GM19351 (cell line): ENCODE measurements around the gene PKP2.
"Not testable (repeated sequence)": the region's sequence is repeated elsewhere in the genome, so short reads cannot be mapped to it uniquely, and the experiment has no call there.

ENCODE experiments used
- ATAC-seq: cut with Tn5 transposase; IDR thresholded peaks from one replicate; pipeline ENCODE4 v1.9.1; 2021; ENCODE audit warnings: mild to moderate bottlenecking, moderate library complexity; ENCODE audit not compliant: unreplicated experiment

Gene PKP2

DNA sequence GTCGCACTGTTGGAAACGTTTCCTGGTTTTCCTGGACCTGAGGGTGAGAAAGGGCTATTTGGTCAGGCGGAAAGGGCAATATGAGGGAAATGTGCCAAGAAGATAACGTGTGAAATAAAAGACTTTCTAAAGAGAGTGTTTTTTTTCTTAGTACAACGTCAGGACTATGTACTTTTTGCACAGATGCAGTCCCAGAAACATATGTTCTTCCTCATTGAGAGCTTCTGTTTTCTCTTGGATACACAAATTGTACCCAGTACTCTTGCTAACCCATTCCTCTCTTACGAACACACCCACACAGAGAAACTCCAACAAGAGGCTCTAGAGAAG, 669 bp upstream of the PKP2 start:
- no peak for ATAC-seq

DNA sequence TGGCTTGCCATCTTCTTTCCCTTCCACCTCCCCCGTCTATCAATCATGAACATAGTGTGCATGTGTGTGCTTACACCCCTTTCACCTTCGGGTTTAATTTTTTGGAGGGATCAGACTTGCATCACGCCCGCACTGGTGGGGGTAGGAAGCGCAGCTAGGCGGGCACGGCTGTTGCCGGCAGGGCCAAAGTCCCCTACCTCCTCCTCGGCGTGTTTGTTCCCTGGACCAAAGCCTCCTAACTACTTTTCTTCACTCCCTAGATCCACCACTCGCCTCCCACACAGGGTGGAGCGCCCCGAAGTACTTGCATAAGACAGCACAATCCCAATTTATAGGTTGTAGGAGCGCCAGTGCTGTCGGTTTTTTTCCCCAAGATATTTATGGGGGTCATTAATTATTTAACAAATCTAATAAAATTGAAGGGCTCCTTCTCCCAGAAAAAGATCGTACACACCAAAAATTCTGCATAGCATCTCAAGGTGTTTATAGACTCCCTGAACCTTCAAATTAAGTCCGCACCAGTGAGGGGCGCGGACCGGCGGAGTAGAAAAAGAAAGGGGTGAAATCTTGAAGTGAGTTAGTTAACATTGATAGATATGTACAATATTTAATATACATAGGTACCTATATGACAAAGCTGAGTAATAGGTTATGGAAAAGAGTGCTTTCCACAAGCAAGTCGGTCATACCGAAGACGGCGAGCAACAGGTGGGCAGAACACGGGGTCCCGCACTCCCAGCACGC, 717 bp downstream of the PKP2 start:
- peak; percentile 10 for ATAC-seq

DNA sequence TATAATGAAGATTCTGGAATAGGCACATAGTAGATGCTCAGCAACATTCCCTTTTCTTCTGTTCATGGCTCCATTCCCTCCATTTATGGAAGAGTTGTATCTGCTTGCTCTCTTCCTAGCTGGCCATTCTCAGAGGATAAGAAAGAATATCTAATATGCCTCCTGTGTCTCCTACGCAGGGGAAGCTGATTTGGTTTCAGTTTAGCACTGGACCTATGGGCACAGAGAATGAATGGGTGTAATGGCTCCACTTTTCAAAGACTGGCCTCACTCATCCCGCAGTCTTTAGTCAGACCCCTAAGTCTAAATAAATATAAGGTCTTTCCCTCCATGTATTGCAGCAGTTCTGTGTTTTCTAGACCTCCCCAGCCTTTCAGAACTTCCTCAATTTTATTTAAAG, 2.0 kb downstream of the PKP2 start:
- no peak for ATAC-seq

DNA sequence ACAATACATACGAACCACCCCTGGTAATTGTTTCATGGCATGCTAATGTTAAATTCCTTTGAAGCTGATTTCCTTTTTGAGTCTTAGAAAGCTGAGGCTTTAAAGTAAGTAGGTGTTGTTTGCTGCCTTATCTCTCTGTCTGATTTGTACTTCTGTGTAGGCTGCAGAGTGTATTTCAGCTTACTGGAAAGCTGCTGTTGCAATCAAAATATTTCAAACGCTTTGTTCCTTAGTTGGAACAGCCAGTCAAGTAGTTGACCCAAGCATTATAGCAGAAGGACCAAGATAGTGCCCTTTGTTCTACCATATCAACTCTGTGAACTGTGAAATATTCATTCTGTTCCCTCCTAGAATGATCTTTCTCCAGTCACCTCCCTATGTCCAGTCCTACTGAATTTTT, 3.1 kb downstream of the PKP2 start:
- no peak for ATAC-seq

DNA sequence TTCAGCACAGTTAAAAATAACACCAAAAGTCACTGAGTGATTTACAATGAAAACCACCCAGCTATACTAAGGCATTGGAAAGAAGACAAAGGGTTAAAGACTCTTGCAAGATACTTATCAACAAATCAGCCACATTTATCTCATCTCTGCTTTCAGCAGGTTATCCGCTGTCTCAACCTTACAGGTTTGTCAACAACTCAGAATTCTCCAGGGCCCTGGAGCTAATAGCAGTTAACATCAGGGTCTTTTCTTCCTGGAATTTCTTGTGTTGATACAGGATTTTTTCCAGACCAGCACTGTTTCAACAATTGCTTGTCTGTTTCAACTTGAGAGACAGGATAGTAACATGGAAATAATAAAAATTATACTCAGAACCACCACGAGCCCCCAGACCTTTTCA, 3.5 kb downstream of the PKP2 start:
- ATAC-seq, result no peak

DNA sequence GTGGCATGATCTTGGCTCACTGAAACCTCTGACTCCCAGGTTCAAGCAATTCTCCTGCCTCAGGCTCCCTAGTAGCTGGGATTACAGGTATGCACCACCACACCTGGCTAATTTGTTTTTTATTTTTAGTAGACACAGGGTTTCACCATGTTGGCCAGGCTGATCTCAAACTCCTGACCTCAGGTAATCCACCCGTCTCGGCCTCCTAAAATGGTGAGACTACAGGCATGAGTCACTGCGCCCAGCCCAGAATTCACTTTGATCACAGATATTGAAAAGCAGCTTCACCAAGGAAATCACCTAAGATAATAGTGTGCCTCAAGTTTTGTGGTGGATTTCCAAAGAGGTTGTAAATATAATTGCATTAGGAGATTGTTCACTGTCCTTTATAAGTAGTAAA, 4.2 kb downstream of the PKP2 start:
- not testable (repeated sequence) for ATAC-seq

DNA sequence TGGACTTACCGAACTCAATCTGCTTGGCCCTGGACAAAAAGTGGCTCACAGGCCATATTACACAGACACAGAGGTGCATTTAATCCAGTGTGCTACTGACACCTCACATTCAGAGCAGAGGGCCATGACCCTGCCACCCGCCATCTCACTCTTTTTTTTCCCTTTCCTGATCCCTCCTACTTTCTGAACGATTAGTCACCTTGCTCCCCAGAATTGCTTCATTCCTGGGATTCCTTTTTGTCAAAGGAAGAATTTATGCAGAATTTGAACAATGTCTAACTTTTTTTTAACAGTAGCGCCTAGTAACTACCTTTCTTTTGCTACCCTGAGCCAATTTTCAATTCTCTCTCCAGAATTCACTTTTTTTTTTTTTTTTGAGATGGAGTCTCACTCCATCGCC, 4.6 kb downstream of the PKP2 start:
- no peak for ATAC-seq

DNA sequence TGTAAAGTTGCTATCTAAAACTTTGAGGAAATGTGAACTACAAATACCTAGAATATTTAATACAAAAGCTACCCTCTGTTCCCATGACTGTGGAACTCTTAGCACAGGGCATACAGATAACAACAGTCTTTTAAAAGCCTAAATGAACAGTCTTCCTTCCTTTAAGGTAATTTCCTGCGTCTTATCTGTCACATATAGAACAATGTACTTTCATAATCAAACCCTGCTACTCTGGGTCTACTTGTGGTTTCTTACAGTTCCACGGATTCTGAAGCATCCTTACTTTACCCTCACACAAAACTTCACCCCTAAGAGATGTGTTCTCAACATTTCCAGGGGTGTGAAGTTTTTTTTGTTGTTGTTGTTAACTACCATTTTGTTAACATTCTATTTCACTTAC, 5.1 kb downstream of the PKP2 start:
- no peak for ATAC-seq

DNA sequence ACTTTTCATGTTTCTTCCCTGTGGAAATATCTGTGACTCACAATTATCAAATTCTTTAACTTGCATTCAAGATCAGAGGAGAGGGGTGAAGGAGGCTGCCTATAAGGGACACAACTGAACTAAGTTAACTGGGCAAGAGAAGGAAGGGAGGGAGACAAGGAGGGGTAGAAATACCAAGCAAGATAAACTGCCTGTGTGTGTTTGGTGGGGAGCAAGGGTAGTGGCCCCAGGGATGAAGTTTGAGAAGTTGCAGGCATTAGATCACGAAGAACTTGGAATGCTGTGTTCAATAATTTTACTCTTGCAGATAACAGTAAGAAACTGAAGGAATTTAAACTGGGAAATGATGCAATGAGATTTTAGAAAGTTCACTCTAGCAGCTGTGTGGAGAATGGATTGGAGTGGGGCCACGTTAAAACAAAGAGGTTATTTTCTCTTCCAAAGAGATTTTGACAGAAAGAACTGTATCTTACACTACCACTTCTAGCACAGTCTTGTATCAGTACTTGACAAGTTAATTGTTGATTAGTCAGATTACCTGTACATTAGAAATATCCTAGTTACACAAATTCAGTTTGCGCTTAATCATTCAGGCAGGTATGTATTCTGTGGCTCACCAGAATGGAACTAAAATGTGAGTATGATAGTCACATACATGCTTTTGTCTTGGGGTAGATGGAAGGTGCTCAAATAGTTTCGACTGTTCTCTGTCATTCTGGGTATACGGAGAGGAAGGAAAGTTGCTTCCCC, 7.4 kb downstream of the PKP2 start:
- ATAC-seq, result no peak

DNA sequence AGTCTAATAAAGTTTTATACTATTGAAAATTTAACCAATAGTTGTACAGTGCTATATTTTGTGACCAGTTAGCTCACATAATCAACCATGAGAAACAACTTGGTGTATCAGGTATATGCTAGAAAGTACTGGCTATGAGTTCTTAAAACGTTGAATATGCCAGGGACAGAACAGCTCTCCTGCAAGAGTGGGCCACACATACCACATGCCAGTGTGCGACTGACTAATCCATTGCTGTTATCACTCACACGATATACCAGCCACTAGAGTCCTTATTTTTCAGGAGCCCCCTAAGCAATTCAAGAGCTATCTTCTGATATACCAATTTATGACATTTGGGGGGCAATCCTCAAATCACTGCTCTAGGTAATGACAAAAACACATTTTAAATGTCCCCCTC, 9.5 kb downstream of the PKP2 start:
- ATAC-seq, result no peak

DNA sequence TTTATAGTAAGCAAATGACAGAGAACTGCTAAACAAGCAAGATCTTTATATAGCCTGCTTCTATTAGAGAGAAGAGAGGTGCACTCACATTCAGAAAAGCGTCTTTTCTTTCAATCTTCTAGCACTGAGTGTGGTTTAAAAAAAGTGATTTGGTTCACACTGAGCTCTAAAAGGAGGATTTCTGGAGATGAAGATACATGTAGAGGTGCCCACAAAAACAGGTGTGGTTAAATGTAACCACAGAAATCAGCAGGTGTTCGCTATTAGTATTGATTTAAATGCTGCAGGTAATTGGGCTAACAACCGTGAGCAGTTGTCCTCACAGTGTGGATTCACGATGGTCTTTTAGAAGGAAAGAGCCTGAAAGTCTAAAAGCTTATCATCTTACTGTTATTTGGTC, 10.7 kb downstream of the PKP2 start:
- ATAC-seq, result no peak

DNA sequence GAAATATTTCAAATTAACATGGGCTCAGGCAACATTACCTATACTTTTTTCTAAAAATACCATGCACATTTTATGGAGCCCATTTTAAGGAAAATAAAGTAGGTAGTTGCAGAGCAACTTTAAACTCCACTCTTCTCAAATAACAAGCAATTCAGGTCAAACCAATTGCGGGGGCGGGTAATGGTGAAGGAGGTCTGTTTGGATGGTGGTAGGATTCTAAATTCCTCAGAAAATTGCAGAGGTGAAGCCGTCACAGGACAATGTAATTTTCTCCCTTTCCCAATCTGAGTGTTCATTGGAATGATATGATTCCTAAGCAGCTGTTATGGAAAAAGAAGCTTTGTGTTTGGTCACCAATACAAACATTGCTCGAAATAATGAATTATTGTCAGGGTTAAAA, 11.6 kb downstream of the PKP2 start:
- ATAC-seq, result no peak

DNA sequence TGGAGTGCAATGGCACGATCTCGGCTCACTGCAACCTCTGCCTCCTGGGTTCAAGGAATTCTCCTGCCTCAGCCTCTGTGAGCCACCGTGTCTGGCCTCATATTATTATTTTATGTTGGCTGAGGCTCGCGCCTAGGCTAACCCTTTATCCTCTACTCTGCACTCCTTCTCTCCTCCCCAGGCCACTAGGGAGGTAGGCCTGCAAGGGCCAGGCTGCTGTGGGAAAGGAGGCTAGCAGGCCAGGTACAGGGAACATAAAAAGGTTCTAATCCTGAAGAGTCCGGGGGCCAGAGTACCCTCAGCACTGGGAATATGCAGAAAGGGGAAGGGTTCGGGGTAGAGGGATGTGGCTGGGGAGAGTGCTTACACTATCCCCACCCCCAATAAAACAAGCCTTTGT, 14.9 kb downstream of the PKP2 start:
- no peak for ATAC-seq

DNA sequence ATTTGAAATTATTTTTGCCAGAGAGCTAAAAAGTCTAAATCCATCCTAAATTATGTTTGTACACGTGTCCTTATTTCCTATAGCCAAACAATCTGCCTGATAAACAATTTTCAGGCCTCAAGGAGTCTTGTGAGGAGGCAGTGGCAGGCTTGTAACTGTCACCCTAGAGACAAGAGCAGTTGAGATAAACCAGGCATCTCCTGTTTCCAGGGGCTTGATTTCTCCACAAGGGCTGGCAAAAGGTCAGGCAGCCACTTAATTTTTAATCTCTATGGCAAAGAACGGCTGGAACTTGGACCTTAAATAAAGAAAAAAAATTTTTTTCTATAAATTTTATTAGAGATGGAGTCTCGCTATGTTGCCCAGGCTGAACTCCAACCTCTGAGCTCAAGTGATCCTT, 15.5 kb downstream of the PKP2 start:
- ATAC-seq, result no peak

DNA sequence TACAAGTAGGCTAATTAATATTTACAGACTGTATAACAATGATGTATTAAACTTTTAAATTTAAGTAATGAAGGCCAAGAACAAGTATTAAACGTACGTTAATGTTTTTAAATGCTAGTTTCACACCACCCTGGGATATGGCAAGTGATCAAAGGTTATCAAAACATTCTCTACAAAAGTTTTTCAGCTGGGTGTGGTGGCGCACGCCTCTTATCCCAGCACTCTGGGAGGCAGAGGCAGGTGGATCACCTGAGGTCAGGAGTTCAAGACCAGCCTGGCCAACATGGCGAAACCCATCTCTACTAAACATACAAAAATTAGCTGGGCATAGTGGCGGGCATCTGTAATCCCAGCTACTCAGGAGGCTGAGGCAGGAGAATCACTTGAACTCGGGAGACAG, 17.5 kb downstream of the PKP2 start:
- ATAC-seq, result not testable (repeated sequence)

DNA sequence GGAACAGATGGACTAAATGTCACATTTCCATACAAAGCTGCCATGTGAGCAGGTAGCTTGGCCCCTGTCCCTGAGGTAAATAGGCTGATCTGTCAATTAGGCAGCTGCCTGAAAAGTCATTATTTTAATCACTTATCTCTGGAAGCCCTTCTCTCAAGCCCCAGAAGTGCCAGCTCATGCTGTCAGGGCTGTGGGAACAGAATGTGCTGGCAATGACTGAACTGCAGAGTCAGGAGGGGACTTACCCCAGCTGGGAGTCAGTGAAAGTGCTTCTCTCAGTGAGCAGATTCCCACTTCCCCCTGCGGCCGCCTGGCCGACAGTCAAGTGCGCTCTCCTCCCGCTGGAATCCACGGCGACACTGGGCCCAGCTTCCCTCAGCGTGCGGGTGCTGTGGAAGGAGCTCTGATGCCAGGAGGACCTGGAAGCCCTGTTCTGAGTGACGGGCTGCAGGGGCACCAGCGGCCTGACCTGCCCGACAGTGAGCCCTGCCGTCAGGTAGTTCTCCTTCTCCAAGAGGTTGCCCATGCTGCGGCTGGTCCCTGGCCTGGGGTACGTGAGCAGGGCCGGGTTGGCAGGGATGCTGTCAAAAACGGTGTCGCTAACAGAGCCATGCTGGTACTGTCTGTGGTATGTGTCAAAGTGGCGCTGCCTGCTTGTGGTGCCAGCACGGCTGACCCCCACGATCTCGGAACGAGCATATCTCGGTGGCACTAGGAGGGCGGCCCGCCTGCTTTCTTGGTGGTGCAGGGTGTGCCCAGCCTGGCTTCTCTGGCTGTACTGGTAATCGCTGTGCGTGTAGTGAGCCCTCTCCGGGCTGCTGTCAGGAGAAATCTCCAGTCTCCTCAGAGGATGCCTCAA, 18.7 kb downstream of the PKP2 start:
- ATAC-seq, result no peak

DNA sequence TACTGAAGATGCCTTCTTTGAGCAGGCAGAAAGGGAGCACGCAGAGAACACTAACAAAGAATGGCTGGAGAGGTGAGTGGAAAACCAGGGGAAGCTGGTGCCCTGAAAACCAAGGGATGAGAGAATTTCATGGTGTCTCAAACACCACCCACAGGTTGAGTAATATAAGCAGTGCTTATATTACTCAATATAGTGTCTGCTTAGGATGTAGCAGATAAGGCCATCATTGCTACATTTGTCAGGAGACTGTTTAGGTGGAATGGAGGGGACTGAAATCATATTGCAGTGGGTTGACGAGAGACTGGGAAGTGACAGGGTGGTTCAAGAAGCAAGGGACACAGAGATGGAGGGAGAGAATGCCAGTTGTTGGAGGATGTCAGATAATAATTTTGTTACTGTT, 20.6 kb downstream of the PKP2 start:
- ATAC-seq, result no peak

DNA sequence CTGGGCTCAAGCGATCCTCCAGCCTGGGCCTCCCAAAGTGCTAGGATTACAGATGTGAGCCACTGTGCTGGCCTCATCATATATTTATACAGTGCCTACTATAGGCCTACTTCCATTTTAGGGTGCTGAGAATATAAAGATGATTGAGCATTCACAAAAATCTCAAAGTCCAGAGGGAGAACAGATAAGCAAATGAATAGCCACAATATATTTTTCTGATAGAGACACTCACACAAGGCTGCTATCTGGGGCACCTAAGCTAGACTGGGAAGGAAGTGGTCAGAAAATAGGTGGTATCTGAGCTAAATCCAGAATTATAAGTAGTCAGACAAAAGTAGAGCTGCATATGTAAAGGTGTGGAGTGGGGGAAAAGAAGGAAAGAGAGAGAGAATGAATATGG, 21.6 kb downstream of the PKP2 start:
- no peak for ATAC-seq

DNA sequence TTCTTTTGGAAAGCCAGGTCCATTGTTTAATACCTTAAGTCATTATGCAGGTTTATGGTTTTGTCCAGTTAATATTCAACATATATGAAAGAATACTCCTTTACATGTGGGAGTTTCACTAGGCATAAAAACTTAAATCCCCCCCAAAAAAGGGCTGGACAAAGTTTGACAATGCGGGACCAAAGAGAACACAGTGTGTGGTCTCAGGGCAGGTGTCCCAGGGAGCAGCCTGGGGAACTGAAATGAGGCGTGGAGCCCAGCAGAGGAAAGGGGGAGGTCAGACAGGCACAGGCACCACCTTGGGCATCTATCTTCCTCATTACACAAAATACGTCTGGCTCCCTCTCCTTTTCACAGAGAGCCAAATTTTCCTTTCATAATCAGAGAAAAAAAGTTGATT, 22.5 kb downstream of the PKP2 start:
- no peak for ATAC-seq

DNA sequence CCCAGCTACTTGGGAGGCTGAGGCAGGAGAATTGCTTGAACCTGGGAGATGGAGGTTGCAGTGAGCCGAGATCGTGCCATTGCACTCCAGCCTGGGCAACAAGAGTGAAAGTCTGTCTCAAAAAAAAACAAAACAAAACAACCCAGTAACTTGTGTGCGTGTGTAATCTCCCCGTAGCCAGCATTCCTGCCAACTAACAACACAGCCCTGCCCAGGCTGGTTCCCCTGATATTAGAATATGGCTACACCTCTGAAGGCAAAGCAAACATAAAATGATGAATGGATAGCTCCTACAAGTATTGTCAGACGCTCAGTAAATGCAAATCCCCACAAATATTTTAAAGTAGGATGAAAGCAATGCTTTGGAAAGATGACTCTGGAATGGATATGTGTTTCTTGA, 24.2 kb downstream of the PKP2 start:
- not testable (repeated sequence) for ATAC-seq

DNA sequence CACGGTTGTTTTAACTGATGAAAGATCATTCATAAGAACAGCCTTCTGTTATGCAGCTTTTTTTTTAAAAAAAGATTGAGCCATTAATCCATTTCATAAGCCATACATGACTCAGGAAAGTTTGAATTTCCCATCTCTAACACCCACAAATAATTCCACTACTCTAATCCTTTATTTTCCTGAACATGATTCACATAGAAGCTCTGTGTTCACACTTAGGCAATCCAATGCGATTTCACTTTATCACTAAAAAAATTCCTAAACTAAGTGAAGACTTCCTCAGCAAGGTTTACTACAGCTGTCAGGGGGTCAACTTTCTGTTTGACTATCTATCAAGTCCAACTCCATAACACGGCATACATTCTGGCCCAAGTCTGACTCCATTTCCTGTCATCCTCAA, 25.9 kb downstream of the PKP2 start:
- no peak for ATAC-seq

DNA sequence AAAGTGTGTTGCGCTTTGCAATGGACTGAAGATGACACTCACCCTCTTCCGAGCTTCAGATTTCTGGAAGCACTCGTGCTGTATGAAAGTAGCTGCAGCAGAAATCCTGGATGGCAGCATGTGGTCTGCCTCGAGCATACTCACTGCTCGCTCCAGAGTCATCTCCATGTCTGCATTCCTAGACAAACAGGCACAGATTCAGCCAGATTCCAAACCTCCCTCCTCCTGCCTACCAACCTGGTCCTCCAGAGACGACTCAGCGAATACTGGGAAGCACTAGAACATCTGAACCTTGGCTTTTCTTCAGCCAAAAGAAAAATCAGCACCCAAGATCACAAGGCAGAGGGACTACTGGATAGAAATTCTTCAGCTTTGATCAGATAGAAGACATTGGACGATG, 27.7 kb downstream of the PKP2 start:
- no peak for ATAC-seq
